Measurements from ENCODE around the gene CRABP2.

CRABP2 gene

DNA sequence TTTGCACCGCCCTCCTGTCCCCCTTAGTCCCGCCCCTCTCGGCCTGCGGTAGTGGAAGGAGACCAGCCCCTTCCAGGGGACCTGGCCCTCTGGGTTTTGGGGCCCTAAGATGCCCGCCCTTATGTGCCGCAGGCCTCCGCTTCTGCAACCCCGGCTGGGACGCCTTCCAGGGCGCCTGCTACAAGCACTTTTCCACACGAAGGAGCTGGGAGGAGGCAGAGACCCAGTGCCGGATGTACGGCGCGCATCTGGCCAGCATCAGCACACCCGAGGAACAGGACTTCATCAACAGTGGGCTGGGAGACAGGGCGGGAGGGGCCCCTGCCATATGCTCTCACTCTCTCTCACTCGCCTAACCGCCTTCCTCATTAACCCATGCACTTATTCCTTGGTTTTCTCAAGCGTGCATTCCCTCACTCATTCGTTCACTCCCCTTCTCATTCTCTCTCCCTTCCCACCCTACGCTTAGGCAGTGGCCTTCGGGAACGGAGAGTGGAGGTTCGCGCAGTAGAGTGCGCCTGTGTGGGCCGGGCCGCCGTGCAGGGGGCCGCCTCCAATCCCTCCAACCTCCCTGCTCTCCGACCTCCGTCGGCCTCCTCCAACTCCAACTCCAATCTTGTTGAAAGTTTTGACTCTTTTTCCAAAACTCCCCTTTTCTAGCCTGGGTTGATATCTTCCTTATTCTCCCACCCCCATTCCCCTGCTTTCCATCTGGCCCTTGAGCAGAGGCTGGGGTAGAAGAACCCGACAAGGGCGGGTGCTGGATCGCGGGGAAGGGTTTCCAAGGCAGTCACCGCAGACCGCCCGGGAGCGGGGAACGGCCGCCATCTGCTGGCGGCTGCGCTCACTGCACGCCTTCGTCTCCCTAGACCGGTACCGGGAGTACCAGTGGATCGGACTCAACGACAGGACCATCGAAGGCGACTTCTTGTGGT is 48.3 kb downstream of the CRABP2 start:
- peak; percentile 24 to 78 (median 59) for DNase-seq (ENCODE audit: low read depth in 3 of 3, low spot score in 1 of 3)

DNA sequence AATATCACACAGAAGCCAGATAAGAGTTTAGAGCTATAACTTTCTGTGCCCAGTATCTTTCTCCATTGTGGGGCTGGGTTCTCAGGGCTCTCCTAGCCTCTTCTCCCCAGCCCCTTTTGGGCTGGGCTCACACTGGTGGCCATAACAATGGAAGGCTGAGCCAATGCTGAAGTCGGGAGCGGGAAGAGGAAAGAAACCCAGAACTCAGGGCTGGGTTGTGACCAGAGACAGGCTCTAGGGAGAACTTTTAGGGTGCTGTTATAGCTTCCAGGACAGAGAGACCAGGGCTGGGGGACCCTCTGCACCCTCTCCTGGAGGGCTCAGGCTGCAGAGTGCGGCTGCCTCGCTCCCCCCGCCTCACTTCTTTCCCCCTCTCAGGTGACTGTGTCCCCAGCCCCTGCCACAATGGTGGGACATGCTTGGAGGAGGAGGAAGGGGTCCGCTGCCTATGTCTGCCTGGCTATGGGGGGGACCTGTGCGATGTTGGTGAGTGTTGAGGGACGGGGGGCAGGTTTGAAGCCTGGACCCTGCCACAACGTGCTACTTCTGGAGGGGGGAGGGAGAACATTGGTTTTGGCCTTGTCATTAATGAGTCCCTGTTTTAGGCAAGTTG is 49.4 kb downstream of the CRABP2 start:
- DNase-seq (ENCODE audit: low read depth in 3 of 3, low spot score in 1 of 3) = no peak

DNA sequence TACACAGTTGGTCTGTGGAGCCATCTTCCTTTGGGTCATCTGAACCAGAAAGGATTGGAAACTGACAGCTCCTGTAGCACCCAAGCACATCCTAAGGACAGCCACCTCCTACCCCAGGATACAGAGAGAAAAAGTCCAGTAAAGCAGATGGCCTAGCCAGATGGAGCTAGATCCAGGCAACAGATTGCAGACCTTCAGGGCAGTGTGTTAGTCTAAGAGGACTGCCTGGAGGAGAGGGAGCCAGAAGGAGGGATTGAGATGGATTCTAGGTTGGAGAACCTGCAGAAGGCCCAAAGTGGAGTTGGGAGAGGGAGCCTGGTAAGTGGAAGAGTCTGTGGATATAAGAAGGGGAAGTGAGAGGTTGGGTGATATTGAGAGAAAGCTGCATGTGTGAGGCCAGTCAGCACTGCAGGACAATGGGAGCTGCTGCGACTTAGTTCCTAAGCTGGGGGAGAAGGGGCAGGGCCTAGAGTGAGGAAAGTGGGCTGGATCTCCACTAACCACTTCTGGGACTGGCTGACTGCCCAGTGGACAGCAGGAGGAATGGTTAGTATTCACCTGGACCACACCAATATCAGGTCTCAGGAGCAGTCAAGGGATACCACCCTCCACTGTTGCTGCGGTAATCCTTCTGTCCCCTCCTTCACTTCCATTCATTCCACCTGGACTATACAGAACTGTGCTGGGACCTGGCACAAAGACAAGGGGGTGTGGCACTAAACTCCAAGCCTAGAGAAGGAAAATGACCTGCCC is 50.1 kb downstream of the CRABP2 start:
- DNase-seq (ENCODE audit: low read depth in 3 of 3, low spot score in 1 of 3) = no peak

DNA sequence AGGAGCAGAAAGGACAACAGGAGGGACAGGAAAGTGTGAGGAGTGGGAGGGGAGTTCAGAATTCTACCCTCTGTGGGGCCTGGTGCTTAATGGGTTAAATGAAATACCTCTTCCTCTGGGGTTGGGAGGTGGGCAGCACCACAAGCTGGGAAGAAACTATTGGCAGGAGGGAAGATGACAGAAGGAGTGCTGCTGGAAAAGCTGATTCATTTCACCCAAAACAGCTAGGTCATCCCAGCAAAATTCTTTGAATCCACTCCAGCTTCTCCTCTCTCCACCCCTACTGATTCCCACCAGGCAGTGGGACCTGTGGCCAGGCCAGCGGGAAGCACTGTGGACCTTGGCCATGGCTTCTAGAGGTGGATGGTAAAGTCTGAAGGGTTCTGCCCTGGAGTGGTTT is 50.7 kb downstream of the CRABP2 start:
- DNase-seq (ENCODE audit: low read depth in 3 of 3, low spot score in 1 of 3) = no peak

DNA sequence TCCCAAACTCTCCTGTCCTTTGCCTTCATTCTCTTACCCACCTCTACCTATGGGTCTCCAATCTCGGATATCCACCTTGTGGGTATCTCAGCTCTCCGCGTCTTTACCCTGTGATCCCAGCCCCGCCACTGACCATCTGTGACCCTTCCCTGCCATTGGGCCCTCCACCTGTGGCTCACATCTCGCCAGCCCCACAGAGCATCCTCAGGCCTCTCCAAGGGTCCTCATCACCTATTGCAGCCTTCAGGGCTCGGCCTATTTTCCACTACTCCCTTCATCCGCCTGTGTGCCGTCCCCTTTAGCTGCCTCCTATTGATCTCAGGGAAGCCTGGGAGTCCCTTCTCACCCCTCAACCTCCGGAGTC is 52.4 kb downstream of the CRABP2 start:
- DNase-seq (ENCODE audit: low read depth in 3 of 3, low spot score in 1 of 3) = no peak

DNA sequence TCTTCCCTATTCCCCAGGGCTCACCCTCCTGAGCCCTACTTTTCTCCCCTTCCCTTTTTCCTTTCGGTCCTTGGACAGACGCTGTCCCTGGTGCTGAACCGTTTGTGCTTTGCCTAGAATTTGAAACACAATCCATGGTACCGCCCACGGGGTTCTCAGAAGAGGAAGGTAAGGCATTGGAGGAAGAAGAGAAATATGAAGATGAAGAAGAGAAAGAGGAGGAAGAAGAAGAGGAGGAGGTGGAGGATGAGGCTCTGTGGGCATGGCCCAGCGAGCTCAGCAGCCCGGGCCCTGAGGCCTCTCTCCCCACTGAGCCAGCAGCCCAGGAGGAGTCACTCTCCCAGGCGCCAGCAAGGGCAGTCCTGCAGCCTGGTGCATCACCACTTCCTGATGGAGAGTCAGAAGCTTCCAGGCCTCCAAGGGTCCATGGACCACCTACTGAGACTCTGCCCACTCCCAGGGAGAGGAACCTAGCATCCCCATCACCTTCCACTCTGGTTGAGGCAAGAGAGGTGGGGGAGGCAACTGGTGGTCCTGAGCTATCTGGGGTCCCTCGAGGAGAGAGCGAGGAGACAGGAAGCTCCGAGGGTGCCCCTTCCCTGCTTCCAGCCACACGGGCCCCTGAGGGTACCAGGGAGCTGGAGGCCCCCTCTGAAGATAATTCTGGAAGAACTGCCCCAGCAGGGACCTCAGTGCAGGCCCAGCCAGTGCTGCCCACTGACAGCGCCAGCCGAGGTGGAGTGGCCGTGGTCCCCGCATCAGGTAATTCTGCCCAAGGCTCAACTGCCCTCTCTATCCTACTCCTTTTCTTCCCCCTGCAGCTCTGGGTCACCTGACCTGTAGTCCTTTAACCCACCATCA is 53.0 kb downstream of the CRABP2 start:
- no peak for DNase-seq (ENCODE audit: low read depth in 3 of 3, low spot score in 1 of 3)

All from stimulated activated CD4-positive, alpha-beta T cell treated with anti-CD3 and anti-CD28 coated beads, TNF-alpha, amount 100 ng/mL, for 1 hour (primary cell).